DMS 273 treated with DMSO at 0.1 percent for 48 hours (cell line): ENCODE results near the gene CRISPLD2.

Experiments
- DNase-seq: peaks from one replicate; lab custom pipeline; 2025; lab: John Stamatoyannopoulos, UW

Gene CRISPLD2

GRCh38 chr16:84913315-84913714 is 93.5 kb downstream of the CRISPLD2 start:
- DNase-seq: no peak

- DNase-seq: no peak
These were observed 94.5 kb downstream of the CRISPLD2 start for GRCh38 chr16:84914273-84914672.

DNA sequence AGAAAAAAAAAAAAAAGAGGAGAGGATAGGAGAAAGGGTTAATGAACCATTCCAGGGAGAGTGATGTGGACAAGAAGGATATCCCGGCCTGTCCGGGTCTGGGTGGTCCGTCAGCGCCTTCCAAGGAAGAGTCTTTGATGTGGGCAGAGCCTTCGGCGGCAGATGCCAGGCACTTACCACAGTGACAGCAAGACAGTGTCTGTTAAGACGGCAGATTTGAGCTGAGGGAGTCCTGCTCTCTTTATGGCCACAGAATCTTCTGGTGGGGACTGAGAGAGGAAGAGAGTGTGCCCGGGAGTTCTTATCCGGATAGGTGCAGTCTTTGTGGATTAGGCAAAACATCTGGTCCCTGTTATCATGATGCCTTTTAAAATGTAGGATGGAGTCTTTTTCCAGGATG is 96.4 kb downstream of the CRISPLD2 start:
- no peak for DNase-seq

DNA sequence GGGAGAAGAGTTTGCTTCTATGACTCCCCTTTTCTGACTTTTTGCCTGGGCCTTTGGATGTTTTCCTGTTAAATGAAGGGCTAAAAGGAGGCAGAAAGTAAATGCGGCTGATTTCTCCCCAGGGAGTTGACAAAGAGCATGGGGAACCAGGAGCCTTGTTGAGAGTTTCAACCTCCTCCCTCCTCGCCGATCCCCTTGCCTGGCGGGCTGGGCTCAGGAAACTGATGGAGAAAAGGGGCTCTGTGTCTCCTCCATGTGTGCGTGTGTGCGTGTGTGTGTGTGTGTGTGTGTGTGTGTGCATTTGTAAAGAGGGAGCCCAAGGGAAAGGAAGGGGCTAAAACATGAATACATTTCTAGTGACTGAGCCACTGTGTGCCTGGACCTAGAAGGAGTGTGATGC is 97.1 kb downstream of the CRISPLD2 start:
- DNase-seq: no peak

DNA sequence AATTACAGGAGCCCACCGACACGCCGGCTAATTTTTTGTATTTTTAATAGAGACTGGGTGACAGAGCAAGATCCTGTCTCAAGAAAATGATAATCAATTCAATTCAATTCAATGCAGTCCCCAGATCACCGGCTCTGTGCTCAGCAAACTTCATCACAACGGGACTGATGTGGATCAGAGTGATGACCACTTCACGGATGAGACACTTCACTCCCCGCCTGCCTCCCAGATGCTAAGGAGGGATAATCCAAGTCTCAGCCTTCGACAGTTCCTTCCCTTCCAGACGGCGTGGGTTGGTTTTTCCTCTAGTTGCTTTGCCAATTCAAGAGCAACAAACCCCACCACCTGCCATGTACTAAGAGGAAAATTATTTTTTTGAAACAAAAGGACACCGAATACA is 97.7 kb downstream of the CRISPLD2 start:
- DNase-seq: no peak

DNA sequence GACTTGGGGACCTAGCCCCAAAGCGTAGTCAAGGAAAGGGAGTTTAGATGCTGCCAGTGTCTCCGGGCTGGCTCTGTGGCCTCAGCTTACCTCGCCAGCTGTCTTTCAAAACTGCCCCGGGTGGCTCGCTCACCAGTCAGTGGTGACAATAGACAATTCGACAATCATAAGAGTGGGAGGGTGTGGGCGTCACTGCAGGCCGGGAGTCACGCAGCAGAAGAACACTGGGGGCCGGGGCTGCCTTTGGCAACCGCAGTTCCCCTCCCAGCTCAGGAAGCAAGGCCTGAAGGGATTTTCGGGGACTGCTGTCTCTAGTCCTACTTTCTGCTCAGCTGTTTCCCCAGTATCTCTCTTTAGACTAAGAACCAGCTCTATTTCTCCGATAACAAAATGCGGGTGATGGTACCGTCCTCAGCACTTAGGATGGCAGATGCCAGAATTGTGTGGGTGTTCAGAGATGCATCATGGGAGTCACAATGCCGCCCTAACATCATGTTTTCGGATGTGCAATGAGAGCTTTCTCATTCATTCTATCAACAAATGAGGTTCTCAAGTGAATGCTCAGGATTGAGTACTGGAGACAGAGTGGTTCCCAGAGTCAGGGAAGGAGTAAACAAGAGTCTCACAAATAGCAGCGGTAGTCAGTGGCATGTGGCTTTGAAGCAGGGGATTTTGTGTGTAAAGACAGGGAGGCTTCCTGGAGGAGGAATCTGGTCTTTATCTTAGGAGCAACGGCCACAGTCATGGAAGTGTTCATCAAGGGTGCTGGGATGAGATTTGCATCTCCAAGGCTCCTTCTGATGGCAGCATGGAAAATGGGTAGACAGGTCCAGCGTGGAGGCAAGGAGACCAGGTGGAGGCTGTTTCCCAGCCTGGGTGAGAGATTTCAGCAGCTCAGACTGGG is 98.5 kb downstream of the CRISPLD2 start:
- DNase-seq: no peak

DNA sequence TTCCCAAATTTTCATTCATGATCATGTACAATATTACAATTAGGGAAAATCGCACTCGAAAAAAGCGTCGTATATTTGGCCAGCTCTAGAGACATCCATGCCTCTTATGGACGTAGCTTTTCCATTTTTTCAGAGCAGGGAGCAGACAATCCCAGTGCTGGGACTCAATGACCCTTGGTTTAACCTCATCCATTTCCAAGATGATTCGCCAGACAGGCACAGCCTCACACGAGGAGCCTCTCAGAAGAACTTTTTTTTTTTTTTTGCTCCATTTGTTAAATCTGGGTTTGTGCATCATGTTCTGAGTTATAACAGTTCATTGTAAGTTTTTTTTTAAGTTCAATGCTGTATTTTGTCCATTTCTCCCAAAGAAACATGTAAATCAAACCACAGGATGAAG is 99.5 kb downstream of the CRISPLD2 start:
- no peak for DNase-seq

GRCh38 chr16:84919708-84920107 is 99.9 kb downstream of the CRISPLD2 start:
- no peak for DNase-seq

DNA sequence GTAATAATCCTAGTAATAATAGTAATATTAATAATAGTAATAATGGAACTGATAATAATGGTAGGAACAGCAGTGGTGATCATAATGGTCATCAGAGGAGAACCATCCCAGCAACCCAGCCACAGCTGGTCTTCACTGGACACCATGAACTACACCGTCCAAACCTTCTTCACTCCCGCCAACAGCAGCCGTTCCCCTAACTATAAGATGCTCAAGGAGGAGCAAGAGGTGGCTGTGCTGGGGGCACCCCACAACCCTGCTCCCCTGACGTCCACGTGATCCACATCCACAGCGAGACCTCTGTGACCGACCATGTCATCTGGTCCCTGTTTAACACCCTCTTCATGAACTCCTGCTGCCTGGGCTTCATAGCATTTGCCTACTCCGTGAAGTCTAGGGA is 100.5 kb downstream of the CRISPLD2 start:
- DNase-seq: no peak

- DNase-seq: no peak
These were observed 102.8 kb downstream of the CRISPLD2 start for GRCh38 chr16:84922351-84923120.

DNA sequence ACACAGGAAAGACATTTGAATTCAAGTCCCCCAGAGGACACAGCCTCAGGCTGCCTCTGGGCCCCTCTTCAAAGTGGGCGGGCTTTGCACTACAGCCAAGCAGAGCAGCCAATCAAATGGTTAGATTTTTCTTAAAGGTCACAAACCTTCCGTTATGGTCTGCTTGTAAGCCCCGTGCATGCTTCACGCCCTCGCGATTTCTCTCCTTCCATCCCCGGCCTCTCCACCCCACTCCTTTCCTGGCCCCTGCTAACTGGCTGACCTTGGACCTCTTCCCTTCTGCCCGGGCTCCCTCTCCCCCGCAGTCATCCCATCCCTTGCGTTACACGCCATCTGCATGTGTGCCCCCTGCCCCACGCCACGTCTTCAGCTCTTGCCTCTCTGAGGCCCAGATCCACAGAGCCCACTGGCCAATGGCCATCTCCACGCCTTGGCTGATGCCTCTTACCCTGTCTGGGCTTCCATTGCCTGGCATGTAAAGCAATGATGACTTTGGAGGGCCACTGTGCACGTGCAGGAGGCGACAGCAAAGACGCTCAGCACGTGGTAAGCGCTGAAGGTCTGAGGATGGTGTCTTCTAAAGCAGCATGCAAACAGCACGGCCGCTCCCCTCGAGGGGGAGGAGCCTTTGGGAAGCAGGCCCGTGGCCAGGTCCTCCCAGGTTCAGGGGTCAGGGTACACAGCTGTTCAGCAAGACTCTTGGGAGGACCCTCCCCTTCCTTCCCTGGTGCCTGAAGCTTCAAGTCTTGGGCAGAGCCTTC is 104.7 kb downstream of the CRISPLD2 start:
- DNase-seq: no peak

- DNase-seq: no peak
These were observed 105.4 kb downstream of the CRISPLD2 start for GRCh38 chr16:84925092-84925772.

- DNase-seq: no peak
These were observed 106.1 kb downstream of the CRISPLD2 start for GRCh38 chr16:84925773-84926372.

- DNase-seq: no peak
These were observed 106.7 kb downstream of the CRISPLD2 start for GRCh38 chr16:84926462-84926861.

DNA sequence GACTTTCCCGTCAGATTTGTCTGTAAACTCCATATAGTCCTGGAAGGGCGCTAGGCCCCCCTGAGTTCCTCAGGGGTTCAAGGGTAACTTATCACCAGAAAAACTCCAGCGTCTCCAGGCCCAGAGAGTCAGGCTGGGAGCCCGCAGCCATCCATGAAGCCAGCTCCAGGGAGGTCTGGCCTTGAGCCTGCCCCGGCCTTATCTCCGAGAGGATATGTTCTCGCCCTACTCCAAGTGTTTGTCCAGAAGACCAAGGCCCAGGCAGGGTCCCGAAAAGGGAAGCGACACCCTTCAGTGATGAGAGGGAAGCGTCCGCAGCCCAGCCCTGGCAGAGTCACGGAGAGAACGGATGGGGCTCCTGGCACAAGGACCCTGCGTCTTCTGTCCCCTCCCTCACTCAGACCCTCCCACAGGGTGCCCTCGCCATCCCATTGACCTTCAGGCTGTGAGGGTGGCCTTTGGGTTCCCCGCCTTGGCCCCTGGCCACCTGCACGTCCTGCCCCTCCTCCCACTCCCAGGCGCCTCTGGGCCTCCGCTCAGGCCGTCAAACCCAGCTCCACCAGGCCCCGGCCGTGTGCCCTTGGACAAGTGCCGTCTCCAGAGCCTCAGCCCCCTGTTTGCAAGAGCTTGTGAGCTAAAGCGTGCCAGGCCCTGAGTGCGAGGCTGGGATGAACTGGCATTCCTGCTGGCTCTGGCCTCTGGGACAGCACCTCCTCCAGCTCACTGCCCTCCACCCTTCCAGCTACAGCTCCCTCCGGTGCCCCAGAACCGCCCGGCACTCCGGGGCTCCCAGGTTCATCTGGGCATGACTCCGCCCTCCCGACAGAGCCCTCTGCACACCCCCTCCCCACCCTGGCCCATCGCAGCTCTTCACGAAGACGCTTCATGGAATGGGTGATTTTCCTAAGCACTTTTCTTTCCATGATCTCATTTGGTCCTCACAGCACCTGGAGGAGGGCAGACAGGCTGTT is 108.1 kb downstream of the CRISPLD2 start:
- DNase-seq: no peak

GRCh38 chr16:84928679-84929420 is 109.1 kb downstream of the CRISPLD2 start:
- no peak for DNase-seq

DNA sequence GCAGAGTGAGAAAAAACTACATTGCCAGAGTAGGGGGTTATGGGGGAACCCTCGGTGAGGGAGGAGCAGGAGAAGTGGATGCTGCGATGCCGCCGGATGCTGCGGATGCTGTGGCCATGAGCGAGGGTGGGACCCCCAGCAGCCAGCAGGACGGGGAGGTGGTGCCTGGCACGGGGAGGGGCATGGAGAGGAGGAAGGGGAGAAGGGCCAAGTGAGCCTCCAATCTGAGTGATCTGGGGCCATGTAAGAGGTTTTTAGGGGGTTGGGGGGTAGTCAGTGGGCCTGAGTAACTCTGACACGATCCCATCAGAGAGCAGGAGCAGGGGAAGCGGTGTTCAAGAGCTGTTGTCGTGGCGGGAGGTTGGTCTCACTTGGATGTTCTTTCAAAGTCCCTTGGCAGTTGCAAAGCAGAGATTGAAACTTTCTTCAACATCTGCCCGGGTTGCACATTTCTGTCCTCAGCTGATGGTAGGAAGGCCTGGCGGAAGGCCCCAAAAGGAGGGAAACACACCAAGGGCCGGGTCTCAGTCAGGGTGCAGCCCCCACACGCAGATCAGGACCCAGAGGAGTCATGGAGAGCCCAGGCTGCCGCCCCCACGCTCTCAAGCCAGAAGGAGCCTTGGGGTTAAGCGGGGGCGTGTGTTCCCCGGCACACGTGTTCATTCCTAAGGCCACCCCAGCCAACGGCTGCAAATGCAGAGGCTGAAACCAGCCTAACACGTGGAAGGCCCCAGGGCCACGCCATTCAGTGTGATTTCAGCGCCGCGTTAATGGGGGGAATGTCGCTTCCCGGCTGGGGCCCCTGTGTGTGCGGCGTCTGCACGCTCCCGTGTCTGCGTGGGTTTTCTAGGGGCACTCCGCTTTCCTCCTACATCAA is 109.9 kb downstream of the CRISPLD2 start:
- no peak for DNase-seq

GRCh38 chr16:84930298-84931106 is 110.7 kb downstream of the CRISPLD2 start:
- DNase-seq: no peak
